CD4-positive, alpha-beta memory T cell (primary cell): ENCODE measurements around the gene SCN1B. TPM values are rescaled to one million over a fixed set of nuclear protein-coding genes. Genes with fewer than 3 reads are reported as not detected.

ENCODE experiments used
- CTCF ChIA-PET: fragments of 350-600 bp; sonication (Branson Sonifier 250); formaldehyde crosslinking; loops from one replicate; lab custom pipeline; 2021; ENCODE audit warnings: inconsistent platforms; ENCODE audit not compliant: partially characterized antibody; lab: Charles Lee
- POLR2A ChIA-PET: fragments of 350-600 bp; sonication (Branson Sonifier 250); formaldehyde crosslinking; loops from one replicate; lab custom pipeline; 2021; ENCODE audit not compliant: partially characterized antibody; lab: Charles Lee
- DNase-seq, 5 donors: peaks; one replicate each; pipeline versions ENCODE4 v3.0.0 to v3.0.0-alpha.2; 2020 to 2022; ENCODE audit warnings: mixed read lengths in 1 of 5
- H3K27ac ChIP-seq: one replicate; pipeline ENCODE4 v1.7.0; 2013; ENCODE audit warnings: low read depth, low read length
- H3K27me3 ChIP-seq: 2 replicates; pipeline ENCODE4 v1.7.0; 2013; ENCODE audit warnings: mild to moderate bottlenecking, low read length, moderate library complexity; ENCODE audit not compliant: insufficient read depth
- H3K36me3 ChIP-seq: 2 replicates; pipeline ENCODE4 v1.7.0; 2013; ENCODE audit warnings: mild to moderate bottlenecking, low read length, moderate library complexity; ENCODE audit not compliant: insufficient read depth
- H3K4me1 ChIP-seq: 2 replicates; pipeline ENCODE4 v1.7.0; 2013; ENCODE audit warnings: mild to moderate bottlenecking, low read length, moderate library complexity; ENCODE audit not compliant: insufficient read depth
- H3K4me3 ChIP-seq, 2 donors: one replicate each; pipeline ENCODE4 v1.7.0; 2013; ENCODE audit warnings: low read length in 2 of 2, mild to moderate bottlenecking in 1 of 2
- H3K9me3 ChIP-seq, 2 donors: one replicate each; pipeline ENCODE4 v1.7.0; 2013; ENCODE audit warnings: low read length in 2 of 2, control low read depth in 1 of 2; ENCODE audit not compliant: control insufficient read depth in 1 of 2
- H3K27ac Mint-ChIP-seq, 7 donors: one replicate each; pipeline ENCODE4 v1.8.0; 2020 to 2021; ENCODE audit warnings: mixed read lengths in 7 of 7, mild to moderate bottlenecking in 6 of 7, inconsistent platforms in 3 of 7, moderate library complexity in 3 of 7
- H3K27me3 Mint-ChIP-seq, 2 donors: one replicate each; pipeline ENCODE4 v1.8.0; 2020 to 2021; ENCODE audit warnings: mixed read lengths in 2 of 2
- H3K36me3 Mint-ChIP-seq, 2 donors: one replicate each; pipeline ENCODE4 v1.8.0; 2020 to 2021; ENCODE audit warnings: mixed read lengths in 2 of 2, inconsistent platforms in 1 of 2, mild to moderate bottlenecking in 1 of 2
- H3K4me1 Mint-ChIP-seq, 4 donors: one replicate each; pipeline ENCODE4 v1.8.0; 2020 to 2021; ENCODE audit warnings: mixed read lengths in 4 of 4, mild to moderate bottlenecking in 1 of 4
- H3K4me3 Mint-ChIP-seq, 8 donors: one replicate each; pipeline ENCODE4 v1.8.0; 2020 to 2021; ENCODE audit warnings: mixed read lengths in 8 of 8, mild to moderate bottlenecking in 7 of 8, moderate library complexity in 6 of 8, inconsistent platforms in 3 of 8
- H3K9me3 Mint-ChIP-seq, 8 donors: one replicate each; pipeline ENCODE4 v1.8.0; 2020 to 2021; ENCODE audit warnings: mixed read lengths in 8 of 8, mild to moderate bottlenecking in 5 of 8, inconsistent platforms in 3 of 8, moderate library complexity in 1 of 8
- intact Hi-C: fragments of 100-400 bp; cut with micrococcal nuclease; formaldehyde crosslinking; loops from one replicate; pipeline ENCODE4 v1.15.1; 2023
- polyA plus RNA-seq, 2 donors: library from polyadenylated mRNA; unstranded; fragments of 300-500 nt; fragmentation: Illumina TruSeq; gene quantifications; one replicate each; pipeline ENCODE4 v1.2.3, GENCODE V29; 2021
- total RNA-seq, 2 experiments: library from RNA; stranded (reverse); gene quantifications; one replicate each; pipeline ENCODE4 v1.2.3, GENCODE V29; 2021

Gene SCN1B
- total and polyA plus RNA-seq, 4 experiments from 2014 or later = 0.64 to 1.5 (median 1.4) TPM; not detected in 1

GRCh38 chr19:35073516-35073915 lies 43.2 kb downstream of the SCN1B start:
- intact Hi-C loops = no loop called here
- H3K4me3 ChIP-seq = no peak overlapping the region

GRCh38 chr19:35073941-35074340 lies 43.7 kb downstream of the SCN1B start:
- H3K4me1 Mint-ChIP-seq = peaks cover 0 to 2% (median under 1%) of the 10 kb centered on the region in 4 donors
- no peaks in the 10 kb centered on the region for H3K27me3 ChIP-seq
- H3K36me3 Mint-ChIP-seq = peaks cover 0 to 4% of the 10 kb centered on the region in 2 donors
- no peak overlapping the region for H3K27ac Mint-ChIP-seq
- H3K4me3 Mint-ChIP-seq = no peak overlapping the region
- no peaks in the 10 kb centered on the region for H3K4me1 ChIP-seq
- peaks cover 0 to 9% (median 5%) of the 10 kb centered on the region in 8 donors for H3K9me3 Mint-ChIP-seq
- H3K27ac ChIP-seq = no peak overlapping the region
- H3K9me3 ChIP-seq = peaks cover 0 to 3% of the 10 kb centered on the region in 2 donors
- CTCF ChIA-PET = no interaction called here
- DNase-seq = no peak
- H3K36me3 ChIP-seq = no peaks in the 10 kb centered on the region
- intact Hi-C loops = no loop called here
- H3K27me3 Mint-ChIP-seq = peaks cover 6% of the 10 kb centered on the region in 2 donors
- no peak overlapping the region for H3K4me3 ChIP-seq
- POLR2A ChIA-PET = no interaction called here

More at GRCh38 chr19:35073516-35073915, 43.2 kb downstream of the SCN1B start:
- Mint-ChIP-seq H3K27ac (no peak overlapping the region), H3K36me3 (peaks cover 0 to 4% of the 10 kb centered on the region in 2 donors), H3K27me3 (peaks cover 6% of the 10 kb centered on the region in 2 donors), H3K4me1 (peaks cover 0 to 1% (median 0%) of the 10 kb centered on the region in 4 donors), H3K9me3 (peaks cover 0 to 9% (median 5%) of the 10 kb centered on the region in 8 donors), H3K4me3 (no peak overlapping the region)
- ChIA-PET CTCF (no interaction called here), POLR2A (no interaction called here)
- Histone ChIP-seq H3K27ac (no peak overlapping the region), H3K9me3 (peaks cover 0 to 3% of the 10 kb centered on the region in 2 donors), H3K27me3 (no peaks in the 10 kb centered on the region), H3K36me3 (no peaks in the 10 kb centered on the region), H3K4me1 (no peaks in the 10 kb centered on the region)
- no peak for DNase-seq

GRCh38 chr19:35074426-35075201 lies 44.3 kb downstream of the SCN1B start:
- DNase-seq = no peak
- peaks cover 0 to 4% of the 10 kb centered on the region in 2 donors for H3K36me3 Mint-ChIP-seq
- no peaks in the 10 kb centered on the region for H3K4me1 ChIP-seq
- POLR2A ChIA-PET = no interaction called here
- no peaks in the 10 kb centered on the region for H3K27me3 ChIP-seq
- intact Hi-C loops = no loop called here
- H3K27ac Mint-ChIP-seq = no peak overlapping the region
- peaks cover 0 to 2% (median under 1%) of the 10 kb centered on the region in 4 donors for H3K4me1 Mint-ChIP-seq
- H3K9me3 Mint-ChIP-seq = peaks cover 0 to 9% (median 5%) of the 10 kb centered on the region in 8 donors
- H3K36me3 ChIP-seq = no peaks in the 10 kb centered on the region
- no peak overlapping the region for H3K4me3 Mint-ChIP-seq
- H3K27ac ChIP-seq = no peak overlapping the region
- H3K27me3 Mint-ChIP-seq = peaks cover 6% of the 10 kb centered on the region in 2 donors
- H3K9me3 ChIP-seq = peaks cover 0 to 3% of the 10 kb centered on the region in 2 donors
- CTCF ChIA-PET = no interaction called here
- H3K4me3 ChIP-seq = no peak overlapping the region

- H3K36me3 Mint-ChIP-seq = peaks cover 0 to 4% of the 10 kb centered on the region in 2 donors
- ChIA-PET CTCF (no interaction called here), POLR2A (no interaction called here)
- no peaks in the 10 kb centered on the region for H3K27me3 ChIP-seq
- H3K27ac Mint-ChIP-seq = no peak overlapping the region
- H3K4me3 ChIP-seq = no peak overlapping the region
- intact Hi-C loops = no loop called here
- H3K4me1 Mint-ChIP-seq = peaks cover 0 to 2% (median under 1%) of the 10 kb centered on the region in 4 donors
- H3K27ac ChIP-seq = no peak overlapping the region
- H3K36me3 ChIP-seq = no peaks in the 10 kb centered on the region
- H3K4me1 ChIP-seq = no peaks in the 10 kb centered on the region
- H3K4me3 Mint-ChIP-seq = no peak overlapping the region
- no peak for DNase-seq
- peaks cover 0 to 7% (median 3%) of the 10 kb centered on the region in 8 donors for H3K9me3 Mint-ChIP-seq
- no peaks in the 10 kb centered on the region for H3K9me3 ChIP-seq
- H3K27me3 Mint-ChIP-seq = peaks cover 6% of the 10 kb centered on the region in 2 donors
Measured at GRCh38 chr19:35075202-35076025, 45.1 kb downstream of the SCN1B start.

GRCh38 chr19:35076026-35076370 lies 45.7 kb downstream of the SCN1B start:
- no peaks in the 10 kb centered on the region for H3K27me3 ChIP-seq
- POLR2A ChIA-PET = no interaction called here
- peaks cover 6% of the 10 kb centered on the region in 2 donors for H3K27me3 Mint-ChIP-seq
- no peak overlapping the region for H3K4me3 Mint-ChIP-seq
- H3K4me1 ChIP-seq = no peaks in the 10 kb centered on the region
- H3K9me3 Mint-ChIP-seq = peaks cover 0 to 2% (median 0%) of the 10 kb centered on the region in 8 donors
- DNase-seq = no peak
- no peak overlapping the region for H3K4me3 ChIP-seq
- no peak overlapping the region for H3K27ac ChIP-seq
- no peaks in the 10 kb centered on the region for H3K36me3 ChIP-seq
- CTCF ChIA-PET = no interaction called here
- no peaks in the 10 kb centered on the region for H3K9me3 ChIP-seq
- peaks cover 0 to 2% (median under 1%) of the 10 kb centered on the region in 4 donors for H3K4me1 Mint-ChIP-seq
- no peaks in the 10 kb centered on the region for H3K36me3 Mint-ChIP-seq
- no peak overlapping the region for H3K27ac Mint-ChIP-seq
- intact Hi-C loops = no loop called here

GRCh38 chr19:35076657-35077056 lies 46.4 kb downstream of the SCN1B start:
- CTCF ChIA-PET = no interaction called here
- no peaks in the 10 kb centered on the region for H3K27me3 ChIP-seq
- no peaks in the 10 kb centered on the region for H3K9me3 Mint-ChIP-seq
- no peak overlapping the region for H3K4me3 Mint-ChIP-seq
- H3K27me3 Mint-ChIP-seq = peaks cover 6% of the 10 kb centered on the region in 2 donors
- H3K9me3 ChIP-seq = no peaks in the 10 kb centered on the region
- no peak for DNase-seq
- H3K36me3 ChIP-seq = no peaks in the 10 kb centered on the region
- no peak overlapping the region for H3K4me3 ChIP-seq
- H3K4me1 ChIP-seq = no peaks in the 10 kb centered on the region
- no peak overlapping the region for H3K27ac ChIP-seq
- intact Hi-C loops = no loop called here
- H3K4me1 Mint-ChIP-seq = peaks cover 0 to 2% (median under 1%) of the 10 kb centered on the region in 4 donors
- no peak overlapping the region for H3K27ac Mint-ChIP-seq
- POLR2A ChIA-PET = no interaction called here
- H3K36me3 Mint-ChIP-seq = no peaks in the 10 kb centered on the region
